HG03521 (cell line): Measurements from ENCODE around the gene ASB18.

Experiments used
- ATAC-seq: cut with Tn5 transposase; IDR thresholded peaks from one replicate; pipeline ENCODE4 v1.9.1; 2021; ENCODE audit warnings: mild to moderate bottlenecking, moderate library complexity; ENCODE audit not compliant: unreplicated experiment

Gene ASB18

GRCh38 chr2:236242057-236242495, 22.1 kb downstream of the ASB18 start:
- no peak for ATAC-seq

DNA sequence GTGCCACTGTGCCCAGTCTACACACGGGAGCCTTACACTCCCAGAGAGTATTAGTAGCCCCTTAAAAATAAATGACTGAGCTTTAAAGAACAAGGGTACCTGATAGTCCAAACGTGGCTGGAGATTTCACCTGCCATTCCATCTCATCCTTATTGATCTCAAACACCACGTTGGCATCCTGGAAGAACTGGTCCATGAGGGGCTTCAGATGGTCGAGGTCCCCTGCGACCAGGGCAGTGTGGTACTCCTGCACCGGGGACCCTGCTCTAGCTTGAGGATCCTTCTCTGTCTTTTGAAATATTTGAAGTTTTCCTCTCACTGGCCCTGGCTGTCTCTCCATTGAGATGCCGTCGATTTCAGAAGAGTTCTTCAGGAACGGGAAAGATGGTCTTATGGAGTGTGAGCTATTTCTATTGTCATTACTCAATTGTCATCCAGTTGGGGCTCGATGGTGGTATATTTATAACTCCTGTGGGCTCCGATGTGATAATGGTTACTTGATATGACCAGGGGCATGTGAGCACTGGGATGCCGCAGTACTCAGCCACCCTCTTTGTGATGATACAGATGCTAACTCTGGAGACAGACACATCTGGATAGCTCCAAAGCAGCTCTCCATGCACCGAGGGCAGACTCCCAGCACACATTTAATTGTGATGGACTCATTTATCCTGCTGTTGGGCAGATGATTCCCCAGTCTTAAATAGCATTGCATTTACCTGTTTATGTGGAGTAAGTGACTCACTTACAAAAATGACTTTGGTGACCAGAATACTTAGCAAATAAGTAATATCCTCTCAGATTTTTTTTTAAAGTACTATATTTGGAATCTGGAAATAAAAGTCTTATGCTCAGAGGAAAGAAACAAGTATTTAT, 22.8 kb downstream of the ASB18 start:
- no peak for ATAC-seq

- ATAC-seq, result no peak
These were observed 23.8 kb downstream of the ASB18 start for GRCh38 chr2:236240228-236240990.

DNA sequence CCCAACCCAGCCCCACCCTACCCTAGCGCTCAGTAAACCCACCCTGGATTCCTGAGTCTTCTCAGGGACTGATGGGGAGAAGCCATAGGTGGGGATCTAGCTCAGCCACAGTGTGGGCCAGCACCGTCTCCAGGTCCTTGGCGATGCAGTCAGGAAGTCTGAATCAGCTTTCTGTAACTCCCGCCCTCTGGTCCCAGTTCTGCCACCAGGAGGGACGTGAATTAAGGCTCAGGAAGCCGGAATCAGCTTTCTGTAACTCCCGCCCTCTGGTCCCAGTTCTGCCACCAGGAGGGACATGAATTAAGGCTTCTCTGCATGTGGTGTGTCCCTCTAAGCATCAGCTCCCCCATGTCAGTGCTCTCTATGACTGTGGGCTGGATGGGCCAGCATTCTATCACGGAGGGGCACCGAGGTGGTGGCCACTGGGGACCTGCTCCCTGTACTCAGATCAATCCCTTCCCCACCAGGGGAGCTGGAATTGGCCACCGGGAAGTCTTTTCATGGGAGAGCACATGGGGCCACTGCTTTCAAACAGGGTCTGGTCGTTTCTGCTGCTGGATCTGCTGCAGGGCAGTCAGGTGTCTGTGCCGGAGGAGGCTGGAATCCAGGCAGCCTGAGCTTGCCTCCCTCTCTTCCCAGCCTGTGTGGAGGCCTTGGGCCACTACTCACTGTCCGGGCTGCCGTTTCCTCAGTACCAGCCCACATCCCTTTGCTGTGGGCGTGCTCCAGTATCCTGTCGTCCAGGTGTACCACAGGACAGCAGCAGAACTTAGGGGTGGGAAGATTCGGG, 24.7 kb downstream of the ASB18 start:
- ATAC-seq, result no peak

DNA sequence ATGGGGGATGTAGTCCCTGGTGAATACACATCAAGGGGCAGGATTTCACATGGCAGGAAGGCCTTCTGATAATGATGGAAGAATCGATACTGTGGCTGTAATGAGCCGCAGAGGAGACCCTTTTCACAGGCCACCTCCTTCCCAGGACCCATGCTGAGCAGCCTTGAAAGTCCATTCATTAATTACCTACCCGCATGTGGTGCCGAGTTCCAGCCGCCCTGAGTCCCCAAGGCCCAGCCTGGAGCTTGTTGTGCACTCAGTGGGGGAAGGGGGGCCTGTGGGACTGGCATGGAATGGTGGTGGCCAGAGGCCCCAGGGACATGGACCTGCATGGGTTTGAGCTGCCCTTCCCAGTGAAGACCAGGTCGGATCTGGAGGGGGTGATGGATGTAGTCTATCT, 25.5 kb downstream of the ASB18 start:
- ATAC-seq, result no peak

DNA sequence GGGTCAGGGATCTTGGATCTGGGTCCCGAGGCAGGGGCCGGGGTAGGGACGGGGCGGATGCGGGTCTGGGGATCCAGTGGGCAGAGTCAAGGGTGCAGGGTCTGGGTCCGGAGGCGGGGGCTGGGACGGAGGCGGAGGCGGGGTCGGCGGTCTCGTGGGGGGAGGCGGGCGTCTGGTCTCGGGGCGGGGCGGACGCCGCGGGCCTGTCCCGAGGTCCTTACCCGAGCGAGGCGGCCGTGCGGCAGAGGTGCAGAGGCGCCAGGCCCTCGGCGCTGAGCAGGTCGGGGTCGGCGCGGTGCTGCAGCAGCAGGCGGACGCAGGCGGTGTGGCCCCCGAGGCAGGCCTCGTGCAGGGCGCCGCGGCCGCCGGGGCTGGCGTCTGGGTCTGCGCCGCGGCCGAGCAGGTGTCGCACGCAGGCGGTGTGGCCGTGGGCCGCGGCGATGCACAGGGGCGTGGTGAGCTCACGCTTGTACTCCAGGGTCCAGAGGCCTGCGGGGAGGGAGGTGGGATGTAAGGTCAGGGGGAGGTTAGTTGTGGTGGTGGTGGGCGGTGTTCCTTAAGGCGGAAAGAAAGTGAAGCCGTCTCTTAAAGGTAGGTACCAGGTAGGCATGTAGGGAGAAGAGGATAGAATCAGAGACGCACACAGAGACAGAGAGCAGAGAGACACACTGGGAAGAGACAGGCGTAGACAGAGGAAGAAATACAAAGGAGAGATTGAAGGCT, 26.6 kb downstream of the ASB18 start:
- no peak for ATAC-seq

GRCh38 chr2:236236559-236237452, 27.4 kb downstream of the ASB18 start:
- no peak for ATAC-seq

- no peak for ATAC-seq
These were observed 35.0 kb downstream of the ASB18 start for GRCh38 chr2:236229186-236229585.

- ATAC-seq, result no peak
These were observed 40.5 kb downstream of the ASB18 start for GRCh38 chr2:236223675-236224074.

DNA sequence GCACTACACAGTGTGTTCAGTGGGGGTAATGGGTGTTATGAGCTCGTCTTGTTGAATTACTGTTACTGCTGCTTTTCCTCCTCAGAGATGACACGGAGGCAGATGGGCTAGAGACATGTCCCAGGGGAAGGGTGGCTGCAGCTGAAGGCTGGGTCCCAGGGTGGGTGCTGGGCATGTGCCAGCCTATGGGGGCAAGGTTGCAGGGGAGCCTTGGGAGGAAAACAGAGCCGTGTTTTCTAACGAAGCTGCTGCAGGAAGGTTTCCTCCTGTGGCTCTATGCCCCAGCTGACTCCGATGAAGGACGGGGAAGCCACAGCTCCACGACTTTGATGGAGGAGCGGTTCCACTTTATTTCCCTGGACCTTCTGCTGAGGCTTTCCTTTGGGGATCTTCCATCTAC, 42.4 kb downstream of the ASB18 start:
- no peak for ATAC-seq

DNA sequence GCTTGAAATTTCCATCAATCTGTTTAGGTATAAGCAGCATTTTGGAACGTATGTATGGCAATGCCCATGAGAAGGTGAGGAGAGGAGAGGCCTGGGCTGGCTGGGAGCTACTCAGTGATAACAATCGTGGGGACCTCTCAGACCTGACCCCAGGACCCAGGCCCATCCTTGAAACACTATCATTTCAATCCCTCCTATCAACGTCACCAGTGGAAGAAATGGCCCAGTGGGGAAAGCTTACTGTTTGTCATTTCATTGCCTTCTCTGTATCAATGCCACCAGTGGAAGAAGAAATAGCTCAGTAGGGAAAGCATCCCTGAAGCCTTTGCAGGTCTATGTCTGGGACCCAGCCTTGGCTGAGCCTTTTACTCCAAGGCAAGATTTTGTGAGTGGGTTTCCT, 44.8 kb downstream of the ASB18 start:
- ATAC-seq, result no peak

- no peak for ATAC-seq
These were observed 46.3 kb downstream of the ASB18 start for GRCh38 chr2:236217926-236218325.

GRCh38 chr2:236216711-236217110, 47.5 kb downstream of the ASB18 start:
- ATAC-seq, result no peak

DNA sequence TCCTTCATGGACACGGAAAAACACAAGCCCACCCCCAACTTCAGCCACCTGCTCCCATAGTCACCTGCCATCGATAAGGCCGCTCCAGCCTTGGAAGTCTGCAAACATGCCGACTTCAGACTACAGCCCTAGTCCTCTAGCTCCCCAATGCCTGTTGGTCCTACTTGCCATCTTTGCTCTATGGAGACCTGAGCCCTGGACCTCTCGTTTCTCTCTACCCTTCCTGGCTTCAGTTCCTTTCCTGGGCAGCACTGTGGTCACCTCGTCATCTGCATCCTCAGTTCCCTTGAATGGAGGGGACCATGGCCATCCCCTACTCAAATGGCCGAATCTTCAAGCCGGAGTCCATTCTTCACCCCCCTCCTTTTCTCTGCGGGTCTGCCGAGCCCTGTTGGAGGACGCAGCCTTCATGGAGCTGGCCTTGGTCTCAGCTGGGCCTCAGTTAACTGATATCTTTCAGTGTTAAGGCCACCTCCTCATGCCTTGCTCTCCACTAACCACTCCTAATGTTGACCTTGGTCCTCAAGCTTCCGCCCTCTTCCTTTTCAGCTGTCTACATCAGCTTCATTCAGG, 48.4 kb downstream of the ASB18 start:
- ATAC-seq, result no peak

- ATAC-seq, result no peak
These were observed 49.0 kb downstream of the ASB18 start for GRCh38 chr2:236215196-236215595.

GRCh38 chr2:236214376-236214995, 49.7 kb downstream of the ASB18 start:
- ATAC-seq, result no peak

GRCh38 chr2:236211296-236211695, 52.9 kb downstream of the ASB18 start:
- no peak for ATAC-seq

DNA sequence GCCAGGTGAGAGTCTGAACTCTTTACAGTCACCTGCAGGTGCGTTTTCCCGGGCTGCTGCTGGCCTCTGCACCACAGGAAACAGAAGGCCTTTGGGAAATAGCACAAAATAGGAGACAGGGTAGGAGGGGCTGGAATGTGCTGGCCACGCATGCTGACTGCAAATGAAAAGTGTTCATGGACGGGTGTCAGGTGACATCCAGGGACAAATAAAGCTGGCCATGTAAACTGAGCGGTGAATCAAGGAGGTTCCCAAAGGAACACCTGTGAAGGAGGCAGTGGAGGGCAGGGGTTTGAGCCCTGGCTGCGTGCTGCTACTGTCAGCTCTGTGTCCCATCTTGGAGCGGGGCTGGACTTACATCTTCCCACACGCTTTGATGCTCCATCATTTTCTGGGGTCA, 53.7 kb downstream of the ASB18 start:
- ATAC-seq, result no peak

DNA sequence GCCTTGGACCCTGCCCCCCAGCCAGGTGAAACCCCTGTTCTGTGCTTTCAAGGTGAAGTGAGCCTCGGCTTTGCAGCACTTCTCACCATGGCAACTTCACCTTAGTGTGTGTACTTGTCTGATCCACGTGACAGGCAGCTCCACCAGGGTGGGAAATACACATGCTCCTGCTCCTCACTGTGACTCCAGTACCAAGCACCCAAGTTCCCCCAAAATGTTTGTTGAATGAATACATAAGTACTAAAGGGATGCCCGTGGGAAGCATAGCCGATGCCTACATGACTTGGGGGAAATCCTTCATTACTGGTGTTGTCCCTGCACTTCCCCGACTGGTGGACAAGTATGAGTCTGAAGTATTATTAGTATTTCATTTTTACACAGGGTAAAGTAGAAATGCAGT, 54.2 kb downstream of the ASB18 start:
- ATAC-seq, result no peak
